Cardiac septum (tissue), 1 donor: ENCODE measurements around the gene CFAP53. TPM values are rescaled to one million over a fixed set of nuclear protein-coding genes. Genes with fewer than 3 reads are reported as not detected.
"Not testable (repeated sequence)": the region's sequence is repeated elsewhere in the genome, so short reads cannot be mapped to it uniquely, and the experiment has no call there.

Source experiments
- DNase-seq: peaks from one replicate; pipeline ENCODE4 v3.0.0-alpha.2; 2020; ENCODE audit warnings: low spot score
- intact Hi-C: fragments of 100-400 bp; cut with DNase I; formaldehyde crosslinking; loops from one replicate; pipeline ENCODE4 v1.14.0; 2022
- total RNA-seq: library from RNA; stranded (reverse); fragmentation: NEBNext Ultra II Directional; extraction: Animal tissue kit (Norgen Biotek cat#: 25700); gene quantifications from one replicate; pipeline ENCODE4 v1.2.1, GENCODE V29; 2021
- donor health status: DM: no; HTN: no; CAD: no.

CFAP53 gene
- total RNA-seq, 1 donor from 2014 or later: 0.48 TPM

GRCh38 chr18:50288348-50289107 lies 22.2 kb upstream of the CFAP53 start:
- intact Hi-C loops: loop anchor here (10.0 kb wide), 1 partner anchor 794 kb away; the partner anchor contains the start of gene RPL17
- DNase-seq: not testable (repeated sequence)

GRCh38 chr18:50287441-50288347 lies 21.4 kb upstream of the CFAP53 start, which contains the start of gene CXXC1:
TSS of gene CXXC1 (minus strand) at chr18:50287692. CDS start at chr18:50287589, 103 bp downstream.
- intact Hi-C loops: loop anchor here (2.0 to 10.0 kb wide), 2 partner anchors 21 to 793 kb away; partner anchors contain the start of genes CFAP53 and RPL17
- DNase-seq: peak; percentile 98

- no peak for DNase-seq
- intact Hi-C loops: loop anchor here (2.0 to 10.0 kb wide), 2 partner anchors 20 to 792 kb away; partner anchors contain the start of genes CFAP53 and RPL17
These were observed 20.7 kb upstream of the CFAP53 start for GRCh38 chr18:50287028-50287440.

- intact Hi-C loops: loop anchor here (2.0 to 10.0 kb wide), 2 partner anchors 20 to 792 kb away; partner anchors contain the start of genes CFAP53 and RPL17
- no peak for DNase-seq
These were observed 20.2 kb upstream of the CFAP53 start for GRCh38 chr18:50286391-50287027.

- intact Hi-C loops: loop anchor here (2.0 to 10.0 kb wide), 2 partner anchors 19 to 791 kb away; partner anchors contain the start of genes CFAP53 and RPL17
- DNase-seq: no peak
These were observed 19.5 kb upstream of the CFAP53 start for GRCh38 chr18:50285631-50286321.

- intact Hi-C loops: loop anchor here (10.0 kb wide), 1 partner anchor 790 kb away; the partner anchor contains the start of gene RPL17
- no peak for DNase-seq
These were observed 18.8 kb upstream of the CFAP53 start for GRCh38 chr18:50285071-50285470.

- DNase-seq: no peak
- intact Hi-C loops: loop anchor here (5.0 to 10.0 kb wide), 2 partner anchors 143 to 790 kb away; partner anchors contain the start of gene RPL17
These were observed 18.1 kb upstream of the CFAP53 start for GRCh38 chr18:50284255-50284885.

- intact Hi-C loops: loop anchor here (5.0 to 10.0 kb wide), 2 partner anchors 144 to 789 kb away; partner anchors contain the start of gene RPL17
- no peak for DNase-seq
These were observed 17.3 kb upstream of the CFAP53 start for GRCh38 chr18:50283469-50284209.

GRCh38 chr18:50282521-50283335 lies 16.4 kb upstream of the CFAP53 start:
- DNase-seq: no peak

GRCh38 chr18:50281972-50282520 lies 15.8 kb upstream of the CFAP53 start:
- intact Hi-C loops: loop anchor here (2.0 to 10.0 kb wide), 3 partner anchors 93 to 787 kb away; partner anchors contain the start of genes RPL17 and SKA1
- DNase-seq: no peak

More at GRCh38 chr18:50282521-50283335, 16.4 kb upstream of the CFAP53 start:
- intact Hi-C loops: loop anchor here (5.0 to 10.0 kb wide), 2 partner anchors 145 to 788 kb away; partner anchors contain the start of gene RPL17

GRCh38 chr18:50281295-50281971 lies 15.1 kb upstream of the CFAP53 start, which contains the start of gene MBD1:
TSS of gene MBD1 (minus strand) at chr18:50281523. CDS start at chr18:50279992, 1,531 bp downstream.
- peak; percentile 99 for DNase-seq
- intact Hi-C loops: loop anchor here (2.0 to 10.0 kb wide), 3 partner anchors 93 to 787 kb away; partner anchors contain the start of genes RPL17 and SKA1

GRCh38 chr18:50280707-50281294 lies 14.5 kb upstream of the CFAP53 start:
- DNase-seq: no peak
- intact Hi-C loops: loop anchor here (2.0 to 10.0 kb wide), 3 partner anchors 94 to 786 kb away; partner anchors contain the start of genes RPL17 and SKA1

- no peak for DNase-seq
- intact Hi-C loops: loop anchor here (2.0 to 10.0 kb wide), 3 partner anchors 95 to 785 kb away; partner anchors contain the start of genes RPL17 and SKA1
These were observed 13.5 kb upstream of the CFAP53 start for GRCh38 chr18:50279752-50280151.

GRCh38 chr18:50277942-50278341 lies 11.6 kb upstream of the CFAP53 start:
- no peak for DNase-seq
- intact Hi-C loops: no loop called here

- no peak for DNase-seq
- intact Hi-C loops: no loop called here
These were observed 10.2 kb upstream of the CFAP53 start for GRCh38 chr18:50276452-50276851.
